Mesendoderm (in vitro differentiated cells): Measurements from ENCODE around the gene SUN5.

Source experiments
- DNase-seq: peaks from one replicate; pipeline ENCODE4 v3.0.0; 2013
- H2AK5ac ChIP-seq: 2 replicates; pipeline ENCODE4 v1.6.1; 2013; ENCODE audit warnings: low read length, inconsistent platforms
- H2BK120ac ChIP-seq: 2 replicates; pipeline ENCODE4 v1.6.1; 2013; ENCODE audit warnings: low read depth, mild to moderate bottlenecking, low read length, moderate library complexity, mixed read lengths
- H2BK15ac ChIP-seq: replicated peaks from 2 replicates; pipeline ENCODE4 v1.6.1; 2013; ENCODE audit warnings: low read depth, mild to moderate bottlenecking, moderate library complexity
- H2BK5ac ChIP-seq: 2 replicates; pipeline ENCODE4 v1.6.1; 2013; ENCODE audit warnings: low read length, inconsistent platforms
- H3K18ac ChIP-seq: 2 replicates; pipeline ENCODE4 v1.6.1; 2013; ENCODE audit warnings: mild to moderate bottlenecking, low read length, mixed read lengths
- H3K23ac ChIP-seq: one replicate; pipeline ENCODE4 v1.6.1; 2013; ENCODE audit warnings: low read length
- H3K27ac ChIP-seq: 2 replicates; pipeline ENCODE4 v1.5.1; 2013; ENCODE audit warnings: low read depth, mild to moderate bottlenecking, inconsistent platforms, low read length, moderate library complexity
- H3K27me3 ChIP-seq: 2 replicates; pipeline ENCODE4 v1.6.1; 2013; ENCODE audit warnings: low read length, control low read depth, mild to moderate bottlenecking, inconsistent platforms; ENCODE audit not compliant: insufficient read depth, poor library complexity
- H3K36me3 ChIP-seq: 2 replicates; pipeline ENCODE4 v1.6.1; 2013; ENCODE audit warnings: low read length, inconsistent platforms; ENCODE audit not compliant: control insufficient read depth, insufficient read depth
- H3K4ac ChIP-seq: one replicate; pipeline ENCODE4 v1.6.1; 2013; ENCODE audit warnings: low read depth, mild to moderate bottlenecking, low read length, moderate library complexity
- H3K4me1 ChIP-seq: 2 replicates; pipeline ENCODE4 v1.6.1; 2013; ENCODE audit warnings: low read depth, low read length, inconsistent platforms; ENCODE audit not compliant: control insufficient read depth
- H3K4me2 ChIP-seq: 2 replicates; pipeline ENCODE4 v1.6.1; 2013; ENCODE audit warnings: low read length
- H3K4me3 ChIP-seq: 2 replicates; pipeline ENCODE4 v1.5.1; 2013; ENCODE audit warnings: mild to moderate bottlenecking, low read length
- H3K56ac ChIP-seq: one replicate; pipeline ENCODE4 v1.6.1; 2013; ENCODE audit warnings: low read length
- H3K79me1 ChIP-seq: 2 replicates; pipeline ENCODE4 v1.6.1; 2013; ENCODE audit warnings: low read length, inconsistent platforms
- H3K79me2 ChIP-seq: 2 replicates; pipeline ENCODE4 v1.6.1; 2013; ENCODE audit warnings: mild to moderate bottlenecking, low read length; ENCODE audit not compliant: control insufficient read depth, insufficient read depth
- H3K9ac ChIP-seq: 2 replicates; pipeline ENCODE4 v1.6.1; 2013; ENCODE audit warnings: low read length, inconsistent platforms
- H4K5ac ChIP-seq: one replicate; pipeline ENCODE4 v1.6.1; 2013; ENCODE audit warnings: low read length
- H4K8ac ChIP-seq: one replicate; pipeline ENCODE4 v1.6.1; 2013; ENCODE audit warnings: low read depth, mild to moderate bottlenecking, control low read depth, low read length, moderate library complexity
- whole genome bisulfite sequencing: extraction: QIAGEN DNeasy Blood & Tissue Kit; methylation state at CpG from one replicate; pipeline ENCODE4 v1.1.7; 2013; ENCODE audit warnings: low lambda C conversion rate, missing lambda C conversion rate; ENCODE audit not compliant: insufficient coverage; ENCODE audit errors: extremely low coverage; 5-methylcytosine and 5-hydroxymethylcytosine counted together

SUN5 gene

DNA sequence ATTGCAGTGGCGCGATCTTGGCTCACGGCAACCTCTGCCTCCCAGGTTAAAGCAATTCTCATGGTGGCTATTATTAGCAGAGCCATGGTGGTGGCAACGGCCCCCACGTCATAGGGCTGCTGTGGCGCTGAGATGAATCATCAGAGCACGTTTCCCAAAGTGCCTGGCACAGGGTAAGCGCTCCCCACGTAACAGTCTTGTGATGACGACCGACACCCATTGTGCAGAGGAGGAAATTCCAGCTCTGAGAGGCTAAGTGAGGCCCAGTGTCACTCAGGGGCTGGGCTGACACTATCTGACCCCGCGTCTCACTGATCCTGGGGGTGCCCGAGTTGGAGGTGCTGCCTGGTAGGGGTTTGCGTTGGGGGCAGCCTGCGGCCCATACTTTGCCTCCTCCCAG is 16.2 kb downstream of the SUN5 start:
- no peak for DNase-seq
- H4K8ac ChIP-seq: no peak overlapping the region
- no peak overlapping the region for H3K27ac ChIP-seq
- peaks cover 4% of the 10 kb centered on the region for H3K4me1 ChIP-seq
- no peak overlapping the region for H3K4me2 ChIP-seq
- no peak overlapping the region for H2BK15ac ChIP-seq
- peak overlapping the region; percentile 62 for H3K56ac ChIP-seq
- no peaks in the 10 kb centered on the region for H3K36me3 ChIP-seq
- H3K18ac ChIP-seq: no peak overlapping the region
- H2BK5ac ChIP-seq: peak overlapping the region; percentile 79
- H3K79me1 ChIP-seq: no peaks in the 10 kb centered on the region
- no peak overlapping the region for H3K4me3 ChIP-seq
- H2AK5ac ChIP-seq: no peak overlapping the region
- no peak overlapping the region for H3K23ac ChIP-seq
- H3K79me2 ChIP-seq: no peaks in the 10 kb centered on the region
- no peak overlapping the region for H2BK120ac ChIP-seq
- WGBS: no CpG with 5 or more reads among the region's 16 CpGs
- H3K4ac ChIP-seq: no peak overlapping the region
- no peak overlapping the region for H4K5ac ChIP-seq
- H3K27me3 ChIP-seq: no peaks in the 10 kb centered on the region
- no peak overlapping the region for H3K9ac ChIP-seq

DNA sequence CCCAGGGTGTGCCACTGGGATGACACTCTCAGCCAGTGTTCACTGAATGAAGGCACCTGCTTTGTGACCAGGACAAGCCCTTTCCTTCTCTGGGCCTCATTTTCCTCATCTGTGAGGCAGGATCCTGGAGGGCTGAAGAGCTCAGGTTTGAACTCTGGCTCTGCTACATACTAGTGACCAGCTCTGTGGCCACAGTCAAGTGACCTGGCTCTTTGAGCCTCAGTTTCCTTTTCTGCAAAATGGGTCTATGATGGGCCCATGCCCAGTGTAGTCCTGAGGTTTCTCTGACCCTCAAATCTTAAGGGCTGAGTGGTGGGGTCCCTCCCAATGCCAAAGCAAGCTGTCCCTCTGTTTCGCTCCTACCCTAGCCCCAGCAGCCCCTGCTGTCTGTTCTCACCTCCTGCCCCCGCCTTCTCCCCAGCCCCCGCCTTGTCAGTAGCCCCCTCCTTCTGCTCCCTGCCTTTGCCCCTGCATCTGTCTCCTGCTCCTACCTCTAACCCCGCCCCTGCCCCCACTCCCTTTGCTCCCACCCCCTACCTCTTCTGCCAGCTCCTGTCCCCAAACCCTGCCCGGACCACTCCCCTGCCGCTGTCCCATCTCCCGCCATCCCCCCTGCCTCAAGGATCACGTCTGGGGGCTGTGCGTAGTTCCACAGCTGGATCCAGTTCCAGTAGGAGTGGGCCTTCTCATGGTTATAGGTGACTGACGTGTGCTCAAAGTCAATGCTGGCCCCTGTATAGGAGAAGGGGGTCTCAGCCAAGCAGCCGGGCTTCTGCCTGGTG is 17.0 kb downstream of the SUN5 start:
- Histone ChIP-seq H3K9ac (no peak overlapping the region), H4K8ac (no peak overlapping the region), H3K56ac (no peak overlapping the region), H2AK5ac (no peak overlapping the region), H3K79me2 (no peaks in the 10 kb centered on the region), H3K36me3 (no peaks in the 10 kb centered on the region), H3K4me3 (no peak overlapping the region), H3K23ac (no peak overlapping the region), H3K4ac (no peak overlapping the region), H3K4me2 (no peak overlapping the region), H2BK5ac (no peak overlapping the region), H3K27ac (no peak overlapping the region), H3K27me3 (no peaks in the 10 kb centered on the region), H3K4me1 (peaks cover 4% of the 10 kb centered on the region), H3K18ac (peak overlapping the region; percentile 5), H2BK120ac (peak overlapping the region; percentile 6), H4K5ac (no peak overlapping the region), H3K79me1 (no peaks in the 10 kb centered on the region), H2BK15ac (no peak overlapping the region)
- WGBS: no CpG with 5 or more reads among the region's 11 CpGs
- no peak for DNase-seq

DNA sequence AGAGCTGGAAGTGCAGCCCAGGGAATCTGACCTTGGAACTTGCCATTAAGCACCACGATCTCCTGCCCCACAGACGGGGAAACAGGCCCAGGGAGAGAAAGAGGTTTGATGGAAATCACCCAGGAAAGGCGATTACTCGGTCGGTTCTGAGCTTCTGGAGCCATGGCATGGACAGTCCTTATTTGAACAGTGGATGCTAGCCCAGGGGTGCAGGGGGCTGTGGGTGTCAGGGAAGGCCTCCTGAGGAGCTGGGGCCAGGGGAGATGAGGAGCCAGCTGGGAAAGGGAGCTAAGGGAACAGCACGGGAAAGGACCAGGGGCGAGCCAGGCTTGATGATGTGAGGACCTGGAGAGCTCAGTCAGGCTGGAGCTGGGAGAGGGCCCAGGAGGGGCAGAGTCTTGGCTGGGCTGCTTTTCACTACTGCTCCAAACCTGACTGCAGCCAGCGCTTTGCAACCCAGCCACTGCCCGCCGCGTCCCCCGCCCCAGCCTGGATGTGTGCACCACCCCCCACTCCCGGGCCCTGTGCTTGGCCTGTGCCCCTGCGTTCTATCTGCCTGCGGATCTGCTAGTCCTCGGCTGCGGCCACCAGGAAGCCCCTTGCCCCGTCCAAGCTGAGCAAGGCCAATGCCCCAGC is 17.8 kb downstream of the SUN5 start:
- H4K8ac ChIP-seq: no peak overlapping the region
- no peaks in the 10 kb centered on the region for H3K79me1 ChIP-seq
- H3K79me2 ChIP-seq: no peaks in the 10 kb centered on the region
- no peak overlapping the region for H2BK15ac ChIP-seq
- H3K27me3 ChIP-seq: no peaks in the 10 kb centered on the region
- peak overlapping the region; percentile 50 for H3K4ac ChIP-seq
- H3K18ac ChIP-seq: no peak overlapping the region
- H3K4me3 ChIP-seq: no peak overlapping the region
- peak overlapping the region; percentile 34 for H2AK5ac ChIP-seq
- no peak overlapping the region for H3K23ac ChIP-seq
- H2BK120ac ChIP-seq: peak overlapping the region; percentile 6
- WGBS: no CpG with 5 or more reads among the region's 18 CpGs
- H3K4me2 ChIP-seq: no peak overlapping the region
- peaks cover 4% of the 10 kb centered on the region for H3K4me1 ChIP-seq
- no peak for DNase-seq
- H3K27ac ChIP-seq: no peak overlapping the region
- no peak overlapping the region for H2BK5ac ChIP-seq
- no peak overlapping the region for H3K9ac ChIP-seq
- peak overlapping the region; percentile 52 for H3K56ac ChIP-seq
- H3K36me3 ChIP-seq: no peaks in the 10 kb centered on the region
- H4K5ac ChIP-seq: no peak overlapping the region

DNA sequence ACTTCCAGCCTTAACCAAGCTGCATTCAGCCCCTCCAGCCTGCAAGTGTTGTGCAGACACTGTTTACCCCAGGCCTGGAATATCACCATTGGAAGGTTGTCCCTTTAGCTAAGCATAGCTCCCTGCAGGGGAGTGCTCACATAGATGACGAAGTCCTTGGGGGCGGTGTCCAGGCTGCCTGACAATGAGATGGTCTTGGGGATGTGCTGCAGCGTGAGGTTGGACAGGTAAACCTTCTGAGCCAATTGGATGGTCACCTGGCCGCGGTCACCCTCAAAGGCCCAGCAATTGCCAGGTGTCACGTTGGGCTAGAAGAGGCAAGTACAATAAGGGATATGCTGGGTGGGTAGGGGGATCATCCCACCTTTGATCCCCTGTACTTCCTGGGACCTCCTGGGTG is 18.6 kb downstream of the SUN5 start:
- no CpG with 5 or more reads among the region's 6 CpGs for WGBS
- Histone ChIP-seq H3K4me1 (peaks cover 4% of the 10 kb centered on the region), H3K4me2 (no peak overlapping the region), H4K8ac (no peak overlapping the region), H4K5ac (no peak overlapping the region), H3K27me3 (no peaks in the 10 kb centered on the region), H3K18ac (no peak overlapping the region), H3K79me1 (no peaks in the 10 kb centered on the region), H3K4ac (peak overlapping the region; percentile 5), H3K4me3 (no peak overlapping the region), H2BK5ac (no peak overlapping the region), H3K9ac (no peak overlapping the region), H3K36me3 (no peaks in the 10 kb centered on the region), H2BK15ac (no peak overlapping the region), H3K23ac (no peak overlapping the region), H2AK5ac (no peak overlapping the region), H2BK120ac (no peak overlapping the region), H3K79me2 (no peaks in the 10 kb centered on the region), H3K56ac (no peak overlapping the region), H3K27ac (no peak overlapping the region)
- no peak for DNase-seq

DNA sequence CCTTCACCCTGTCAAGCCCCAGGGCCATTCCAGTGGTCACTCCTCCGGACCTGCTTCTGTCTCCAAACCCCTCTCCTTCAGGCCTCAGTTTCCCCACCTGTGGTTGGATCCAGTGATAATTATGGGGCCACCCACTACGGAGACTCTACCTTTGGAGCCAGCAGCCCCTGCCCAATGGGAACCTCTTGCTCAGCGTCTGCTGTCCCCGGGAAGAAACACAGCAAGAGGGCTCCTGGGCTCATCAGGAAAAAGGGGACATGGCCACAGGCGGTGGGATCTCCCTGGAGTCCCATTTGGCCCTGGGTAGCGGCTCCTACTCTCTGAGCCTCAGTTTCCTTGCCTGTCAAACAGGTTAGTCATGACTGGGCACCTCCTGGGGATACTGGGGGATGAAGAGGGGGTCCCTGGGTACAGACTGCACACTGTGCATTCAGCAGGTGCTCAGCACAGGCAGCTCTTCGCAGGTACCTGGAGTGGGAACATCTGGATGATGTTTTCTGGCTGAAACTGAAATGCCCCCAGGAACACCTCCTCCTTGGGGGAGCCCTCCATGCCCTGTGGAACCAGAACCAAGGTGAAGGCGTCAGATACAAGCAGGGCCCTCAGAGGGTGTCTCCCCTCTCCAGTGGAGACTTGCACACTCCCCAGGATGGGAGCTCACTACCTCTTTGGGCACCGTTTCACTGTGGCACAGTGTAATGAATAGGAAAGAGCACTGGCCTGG is 19.4 kb downstream of the SUN5 start:
- Histone ChIP-seq H2BK5ac (peak overlapping the region; percentile 34), H3K27ac (no peak overlapping the region), H4K8ac (no peak overlapping the region), H3K4me3 (no peak overlapping the region), H3K27me3 (no peaks in the 10 kb centered on the region), H2AK5ac (peak overlapping the region; percentile 90), H3K4me2 (no peak overlapping the region), H2BK120ac (peak overlapping the region; percentile 17), H4K5ac (no peak overlapping the region), H3K79me2 (no peaks in the 10 kb centered on the region), H2BK15ac (no peak overlapping the region), H3K9ac (peak overlapping the region; percentile 23), H3K56ac (peak overlapping the region; percentile 6), H3K36me3 (no peaks in the 10 kb centered on the region), H3K4ac (peak overlapping the region; percentile 41), H3K18ac (peak overlapping the region; percentile 52), H3K4me1 (peaks cover 4% of the 10 kb centered on the region), H3K79me1 (no peaks in the 10 kb centered on the region), H3K23ac (no peak overlapping the region)
- WGBS: no CpG with 5 or more reads among the region's 9 CpGs
- no peak for DNase-seq
